ENCODE results near the gene MARK1. TPM values are rescaled to one million over a fixed set of nuclear protein-coding genes. Genes with fewer than 3 reads are reported as not detected.

Gene MARK1
- total RNA-seq, 5 donors from 2014 or later (not counting 1 experiment from before 2014, with no cell fraction given): not detected

GRCh38 chr1:220616836-220617235 is 88.9 kb downstream of the MARK1 start:
- no peak for ATAC-seq (replicated peaks in 1 of 4)
- no peaks in the 10 kb centered on the region for H3K36me3 Mint-ChIP-seq

DNA sequence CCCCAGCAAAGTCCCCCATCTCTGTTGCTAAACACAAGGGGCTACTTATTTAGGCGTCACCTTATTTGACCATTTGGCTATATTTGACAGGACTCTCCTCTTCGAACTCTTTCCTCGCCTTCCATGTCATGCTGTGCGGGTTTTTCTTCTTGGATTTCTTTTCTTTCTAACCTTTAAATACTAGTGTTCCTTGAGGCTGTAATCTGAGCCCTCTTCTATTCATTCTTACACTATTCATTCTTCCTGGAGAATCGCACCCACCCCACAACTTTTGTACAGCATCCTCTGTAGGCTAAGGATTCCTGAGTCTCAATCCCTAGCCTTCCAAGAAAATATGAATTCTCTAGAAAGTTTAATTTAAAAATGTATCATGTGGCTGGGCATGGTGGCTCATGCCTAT is 100.5 kb downstream of the MARK1 start:
- no peak overlapping the region for H3K27ac Mint-ChIP-seq
- H3K4me3 Mint-ChIP-seq: no peak overlapping the region
- peaks cover 0 to 3% (median 0%) of the 10 kb centered on the region in 3 donors for H3K9me3 Mint-ChIP-seq
- Histone ChIP-seq H3K36me3 (ENCODE audit: control insufficient read depth in 2 of 2, extremely low read depth in 1 of 2, insufficient read depth in 1 of 2, low read length in 1 of 2) (no peaks in the 10 kb centered on the region), H3K4me3 (ENCODE audit: control insufficient read depth in 1 of 2, extremely low read depth in 1 of 2, low read length in 1 of 2) (no peak overlapping the region), H3K4me1 (ENCODE audit: control insufficient read depth in 1 of 2, extremely low read depth in 1 of 2, insufficient read depth in 2 of 2, low read length in 2 of 2) (no peaks in the 10 kb centered on the region), H3K9me3 (no peaks in the 10 kb centered on the region), H3K27me3 (replicated peaks in 1 of 2; ENCODE audit: control insufficient read depth in 2 of 2, extremely low read depth in 1 of 2, insufficient read depth in 2 of 2, low read length in 1 of 2) (peaks cover 0 to 3% of the 10 kb centered on the region in 2 experiments), H3K27ac (ENCODE audit: low read length) (no peak overlapping the region)
- ChIA-PET CTCF (no interaction called here), POLR2A (no interaction called here)
- no peak for ATAC-seq (replicated peaks in 1 of 4)
- 80% methylated on average over 3 of the region's 5 CpGs for WGBS (ENCODE audit: insufficient coverage)
- no peaks in the 10 kb centered on the region for H3K36me3 Mint-ChIP-seq
- DNase-seq: no peak
- peaks cover 4 to 12% of the 10 kb centered on the region in 2 donors for H3K27me3 Mint-ChIP-seq
- no peaks in the 10 kb centered on the region for H3K4me1 Mint-ChIP-seq

More at GRCh38 chr1:220616836-220617235, 88.9 kb downstream of the MARK1 start:
- no peak for DNase-seq
- Histone ChIP-seq H3K27ac (ENCODE audit: low read length) (no peak overlapping the region), H3K4me3 (ENCODE audit: control insufficient read depth in 1 of 2, extremely low read depth in 1 of 2, low read length in 1 of 2) (no peak overlapping the region), H3K9me3 (no peaks in the 10 kb centered on the region), H3K4me1 (ENCODE audit: control insufficient read depth in 1 of 2, extremely low read depth in 1 of 2, insufficient read depth in 2 of 2, low read length in 2 of 2) (no peaks in the 10 kb centered on the region), H3K27me3 (replicated peaks in 1 of 2; ENCODE audit: control insufficient read depth in 2 of 2, extremely low read depth in 1 of 2, insufficient read depth in 2 of 2, low read length in 1 of 2) (peaks cover 0 to 3% of the 10 kb centered on the region in 2 experiments), H3K36me3 (ENCODE audit: control insufficient read depth in 2 of 2, extremely low read depth in 1 of 2, insufficient read depth in 1 of 2, low read length in 1 of 2) (no peaks in the 10 kb centered on the region)
- H3K27ac Mint-ChIP-seq: no peak overlapping the region
- POLR2A ChIA-PET: no interaction called here
- H3K4me1 Mint-ChIP-seq: no peaks in the 10 kb centered on the region
- CTCF ChIA-PET: no interaction called here
- peaks cover 1 to 3% of the 10 kb centered on the region in 2 donors for H3K27me3 Mint-ChIP-seq
- H3K4me3 Mint-ChIP-seq: no peak overlapping the region
- no peaks in the 10 kb centered on the region for H3K9me3 Mint-ChIP-seq

DNA sequence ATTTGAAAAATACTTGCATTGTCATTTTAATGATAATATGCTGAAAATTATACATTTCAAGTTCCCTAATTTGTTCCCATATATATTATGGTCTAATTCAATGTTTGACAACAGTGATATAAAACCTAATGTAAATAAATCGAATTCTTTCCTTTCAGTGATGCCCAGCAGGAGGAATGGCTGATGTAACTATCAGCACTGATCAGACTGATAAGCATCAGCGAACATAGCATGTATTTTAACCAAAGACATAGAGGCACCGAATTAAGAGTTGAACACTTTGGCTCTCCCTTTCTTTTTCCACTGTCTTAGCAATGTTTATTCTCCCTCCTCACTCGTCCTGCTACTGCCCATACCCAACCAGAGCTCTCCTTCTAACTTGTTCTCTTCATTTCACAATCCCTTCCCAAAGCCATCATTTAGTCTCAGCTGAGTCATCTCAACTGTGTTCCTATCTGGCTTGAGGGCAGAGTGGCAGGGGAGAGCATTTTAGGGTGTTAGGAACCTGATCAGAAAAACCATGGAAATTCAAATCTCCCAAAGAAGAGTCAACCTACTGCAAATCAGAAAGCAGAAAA is 103.4 kb downstream of the MARK1 start:
- Histone ChIP-seq H3K27ac (ENCODE audit: low read length) (no peak overlapping the region), H3K4me1 (ENCODE audit: control insufficient read depth in 1 of 2, extremely low read depth in 1 of 2, insufficient read depth in 2 of 2, low read length in 2 of 2) (no peaks in the 10 kb centered on the region), H3K27me3 (replicated peaks in 1 of 2; ENCODE audit: control insufficient read depth in 2 of 2, extremely low read depth in 1 of 2, insufficient read depth in 2 of 2, low read length in 1 of 2) (no peaks in the 10 kb centered on the region), H3K36me3 (ENCODE audit: control insufficient read depth in 2 of 2, extremely low read depth in 1 of 2, insufficient read depth in 1 of 2, low read length in 1 of 2) (no peaks in the 10 kb centered on the region), H3K9me3 (no peaks in the 10 kb centered on the region), H3K4me3 (ENCODE audit: control insufficient read depth in 1 of 2, extremely low read depth in 1 of 2, low read length in 1 of 2) (no peak overlapping the region)
- CTCF ChIA-PET: no interaction called here
- H3K36me3 Mint-ChIP-seq: no peaks in the 10 kb centered on the region
- no peaks in the 10 kb centered on the region for H3K4me1 Mint-ChIP-seq
- H3K4me3 Mint-ChIP-seq: no peak overlapping the region
- H3K9me3 Mint-ChIP-seq: peaks cover 0 to 3% (median 0%) of the 10 kb centered on the region in 3 donors
- no peak overlapping the region for H3K27ac Mint-ChIP-seq
- H3K27me3 Mint-ChIP-seq: peaks cover 5 to 13% of the 10 kb centered on the region in 2 donors
- ATAC-seq (replicated peaks in 1 of 4) (no peak), DNase-seq (no peak)
- WGBS (ENCODE audit: insufficient coverage): 88% methylated on average over 1 of the region's 4 CpGs
- POLR2A ChIA-PET: no interaction called here

DNA sequence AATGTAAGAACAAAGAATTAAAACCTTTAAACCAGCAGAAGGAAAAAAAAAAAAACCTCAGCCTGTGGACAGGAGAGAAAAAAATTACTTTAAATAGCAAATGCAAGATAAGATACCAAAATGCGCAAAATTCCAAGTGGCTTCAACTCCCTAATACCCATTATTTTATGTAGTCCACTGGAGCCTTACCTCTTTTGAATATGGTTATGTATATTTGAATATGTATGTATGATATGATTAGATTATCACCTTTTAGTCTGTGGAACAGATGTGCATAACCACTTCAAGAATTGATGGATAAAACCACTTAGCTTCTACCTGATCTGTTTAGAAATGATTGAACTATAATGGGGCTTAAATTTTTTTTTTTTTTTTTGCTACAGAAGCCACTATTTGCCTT is 109.8 kb downstream of the MARK1 start:
- Histone ChIP-seq H3K27me3 (replicated peaks in 1 of 2; ENCODE audit: control insufficient read depth in 2 of 2, extremely low read depth in 1 of 2, insufficient read depth in 2 of 2, low read length in 1 of 2) (peaks cover 0 to 11% of the 10 kb centered on the region in 2 experiments), H3K27ac (ENCODE audit: low read length) (no peak overlapping the region), H3K4me1 (ENCODE audit: control insufficient read depth in 1 of 2, extremely low read depth in 1 of 2, insufficient read depth in 2 of 2, low read length in 2 of 2) (no peaks in the 10 kb centered on the region), H3K9me3 (no peaks in the 10 kb centered on the region), H3K4me3 (ENCODE audit: control insufficient read depth in 1 of 2, extremely low read depth in 1 of 2, low read length in 1 of 2) (no peak overlapping the region), H3K36me3 (ENCODE audit: control insufficient read depth in 2 of 2, extremely low read depth in 1 of 2, insufficient read depth in 1 of 2, low read length in 1 of 2) (no peaks in the 10 kb centered on the region)
- Mint-ChIP-seq H3K36me3 (no peaks in the 10 kb centered on the region), H3K4me1 (no peaks in the 10 kb centered on the region), H3K9me3 (peaks cover 0 to under 1% (median 0%) of the 10 kb centered on the region in 3 donors), H3K27ac (no peak overlapping the region), H3K27me3 (peaks cover 5 to 8% of the 10 kb centered on the region in 2 donors), H3K4me3 (no peak overlapping the region)
- POLR2A ChIA-PET: no interaction called here
- WGBS (ENCODE audit: insufficient coverage): no CpG with 5 or more reads among the region's 1 CpG
- no peak for DNase-seq
- no peak for ATAC-seq (replicated peaks in 1 of 4)
- CTCF ChIA-PET: interaction anchor here in 1 of 2 donors (0.7 to 1.0 kb wide), 2 partner anchors 20 to 138 kb away, joined by 3 to 6 read pairs; no protein-coding TSS in a partner anchor

GRCh38 chr1:220642285-220642684 is 114.3 kb downstream of the MARK1 start:
- H3K27me3 Mint-ChIP-seq: peaks cover 3 to 16% of the 10 kb centered on the region in 2 donors
- Histone ChIP-seq H3K27ac (ENCODE audit: low read length) (no peak overlapping the region), H3K4me3 (ENCODE audit: control insufficient read depth in 1 of 2, extremely low read depth in 1 of 2, low read length in 1 of 2) (no peak overlapping the region), H3K36me3 (ENCODE audit: control insufficient read depth in 2 of 2, extremely low read depth in 1 of 2, insufficient read depth in 1 of 2, low read length in 1 of 2) (no peaks in the 10 kb centered on the region), H3K4me1 (ENCODE audit: control insufficient read depth in 1 of 2, extremely low read depth in 1 of 2, insufficient read depth in 2 of 2, low read length in 2 of 2) (no peaks in the 10 kb centered on the region), H3K9me3 (no peaks in the 10 kb centered on the region), H3K27me3 (replicated peaks in 1 of 2; ENCODE audit: control insufficient read depth in 2 of 2, extremely low read depth in 1 of 2, insufficient read depth in 2 of 2, low read length in 1 of 2) (peaks cover 0 to 11% of the 10 kb centered on the region in 2 experiments)
- H3K4me1 Mint-ChIP-seq: no peaks in the 10 kb centered on the region
- no peak for DNase-seq
- WGBS (ENCODE audit: insufficient coverage): 72% methylated on average over 3 of the region's 4 CpGs
- CTCF ChIA-PET: no interaction called here
- H3K4me3 Mint-ChIP-seq: no peak overlapping the region
- H3K36me3 Mint-ChIP-seq: no peaks in the 10 kb centered on the region
- peaks cover 0 to 6% (median 0%) of the 10 kb centered on the region in 3 donors for H3K9me3 Mint-ChIP-seq
- POLR2A ChIA-PET: no interaction called here
- no peak overlapping the region for H3K27ac Mint-ChIP-seq
- no peak for ATAC-seq (replicated peaks in 1 of 4)

DNA sequence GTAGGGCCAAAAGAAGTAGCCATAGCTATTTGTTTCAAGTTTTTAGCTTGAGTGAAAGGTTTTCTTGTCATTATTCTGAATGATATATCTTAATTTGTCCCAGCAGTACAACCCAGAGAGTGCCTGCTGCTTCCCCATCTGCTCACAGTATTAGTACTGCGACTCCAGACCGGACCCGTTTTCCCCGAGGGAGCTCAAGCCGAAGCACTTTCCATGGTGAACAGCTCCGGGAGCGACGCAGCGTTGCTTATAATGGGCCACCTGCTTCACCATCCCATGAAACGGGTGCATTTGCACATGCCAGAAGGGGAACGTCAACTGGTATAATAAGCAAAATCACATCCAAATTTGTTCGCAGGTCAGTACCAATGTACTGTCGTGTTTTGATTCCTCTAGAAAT is 125.1 kb downstream of the MARK1 start:
- ATAC-seq (replicated peaks in 1 of 4) (no peak), DNase-seq (no peak)
- H3K27ac Mint-ChIP-seq: no peak overlapping the region
- H3K4me3 Mint-ChIP-seq: no peak overlapping the region
- no peaks in the 10 kb centered on the region for H3K27me3 Mint-ChIP-seq
- Histone ChIP-seq H3K4me3 (ENCODE audit: control insufficient read depth in 1 of 2, extremely low read depth in 1 of 2, low read length in 1 of 2) (no peak overlapping the region), H3K9me3 (no peaks in the 10 kb centered on the region), H3K27ac (ENCODE audit: low read length) (no peak overlapping the region), H3K36me3 (ENCODE audit: control insufficient read depth in 2 of 2, extremely low read depth in 1 of 2, insufficient read depth in 1 of 2, low read length in 1 of 2) (no peaks in the 10 kb centered on the region), H3K27me3 (replicated peaks in 1 of 2; ENCODE audit: control insufficient read depth in 2 of 2, extremely low read depth in 1 of 2, insufficient read depth in 2 of 2, low read length in 1 of 2) (peaks cover 0 to 2% of the 10 kb centered on the region in 2 experiments), H3K4me1 (ENCODE audit: control insufficient read depth in 1 of 2, extremely low read depth in 1 of 2, insufficient read depth in 2 of 2, low read length in 2 of 2) (no peaks in the 10 kb centered on the region)
- ChIA-PET POLR2A (no interaction called here), CTCF (no interaction called here)
- no peaks in the 10 kb centered on the region for H3K36me3 Mint-ChIP-seq
- WGBS (ENCODE audit: insufficient coverage): 95% methylated on average over 9 of the region's 13 CpGs
- H3K9me3 Mint-ChIP-seq: no peaks in the 10 kb centered on the region
- no peaks in the 10 kb centered on the region for H3K4me1 Mint-ChIP-seq

GRCh38 chr1:220655509-220655908 is 127.6 kb downstream of the MARK1 start:
- DNase-seq (no peak), ATAC-seq (replicated peaks in 1 of 4) (no peak)
- no peaks in the 10 kb centered on the region for H3K36me3 ChIP-seq (ENCODE audit: control insufficient read depth in 2 of 2, extremely low read depth in 1 of 2, insufficient read depth in 1 of 2, low read length in 1 of 2)
- Mint-ChIP-seq H3K27me3 (peaks cover under 1 to 3% of the 10 kb centered on the region in 2 donors), H3K9me3 (no peaks in the 10 kb centered on the region), H3K4me3 (no peak overlapping the region), H3K27ac (no peak overlapping the region), H3K36me3 (no peaks in the 10 kb centered on the region), H3K4me1 (no peaks in the 10 kb centered on the region)
- H3K27ac ChIP-seq (ENCODE audit: low read length): no peak overlapping the region
- POLR2A ChIA-PET: no interaction called here
- WGBS (ENCODE audit: insufficient coverage): 64% methylated on average over 1 of the region's 1 CpG
- no peak overlapping the region for H3K4me3 ChIP-seq (ENCODE audit: control insufficient read depth in 1 of 2, extremely low read depth in 1 of 2, low read length in 1 of 2)
- peaks cover 0 to 2% of the 10 kb centered on the region in 2 experiments for H3K27me3 ChIP-seq (replicated peaks in 1 of 2; ENCODE audit: control insufficient read depth in 2 of 2, extremely low read depth in 1 of 2, insufficient read depth in 2 of 2, low read length in 1 of 2)
- CTCF ChIA-PET: no interaction called here
- H3K9me3 ChIP-seq: no peaks in the 10 kb centered on the region
- no peaks in the 10 kb centered on the region for H3K4me1 ChIP-seq (ENCODE audit: control insufficient read depth in 1 of 2, extremely low read depth in 1 of 2, insufficient read depth in 2 of 2, low read length in 2 of 2)

All from T-cell (primary cell).